Activated T-cell treated with anti-CD3 and anti-CD28 coated beads, Interleukin-2, amount 50 U/mL, for 24 hours (primary cell): Measurements from ENCODE around the gene GRK5.
"Not testable (repeated sequence)": the region's sequence is repeated elsewhere in the genome, so short reads cannot be mapped to it uniquely, and the experiment has no call there.

Experiments used
- DNase-seq: peaks from one replicate; pipeline ENCODE4 v3.0.0-alpha.2; 2020
- H3K27ac Mint-ChIP-seq: 2 replicates; pipeline ENCODE4 v1.8.0; 2020; ENCODE audit warnings: mild to moderate bottlenecking, mixed read lengths
- H3K27me3 Mint-ChIP-seq: 2 replicates; pipeline ENCODE4 v1.8.0; 2020; ENCODE audit warnings: mixed read lengths
- H3K36me3 Mint-ChIP-seq: 2 replicates; pipeline ENCODE4 v1.8.0; 2020; ENCODE audit warnings: low read depth, mixed read lengths
- H3K4me1 Mint-ChIP-seq: 2 replicates; pipeline ENCODE4 v1.8.0; 2020; ENCODE audit warnings: low read depth, mixed read lengths
- H3K4me3 Mint-ChIP-seq: 2 replicates; pipeline ENCODE4 v1.8.0; 2020; ENCODE audit warnings: mild to moderate bottlenecking, moderate library complexity, mixed read lengths
- H3K9me3 Mint-ChIP-seq: 2 replicates; pipeline ENCODE4 v1.8.0; 2020; ENCODE audit warnings: mixed read lengths

GRK5 gene

GRCh38 chr10:119422682-119423509 is 215.5 kb downstream of the GRK5 start:
- Mint-ChIP-seq H3K4me3 (no peak overlapping the region), H3K36me3 (peaks cover 9% of the 10 kb centered on the region), H3K27ac (no peak overlapping the region), H3K9me3 (no peaks in the 10 kb centered on the region), H3K4me1 (no peaks in the 10 kb centered on the region), H3K27me3 (no peaks in the 10 kb centered on the region)
- DNase-seq, result no peak

DNA sequence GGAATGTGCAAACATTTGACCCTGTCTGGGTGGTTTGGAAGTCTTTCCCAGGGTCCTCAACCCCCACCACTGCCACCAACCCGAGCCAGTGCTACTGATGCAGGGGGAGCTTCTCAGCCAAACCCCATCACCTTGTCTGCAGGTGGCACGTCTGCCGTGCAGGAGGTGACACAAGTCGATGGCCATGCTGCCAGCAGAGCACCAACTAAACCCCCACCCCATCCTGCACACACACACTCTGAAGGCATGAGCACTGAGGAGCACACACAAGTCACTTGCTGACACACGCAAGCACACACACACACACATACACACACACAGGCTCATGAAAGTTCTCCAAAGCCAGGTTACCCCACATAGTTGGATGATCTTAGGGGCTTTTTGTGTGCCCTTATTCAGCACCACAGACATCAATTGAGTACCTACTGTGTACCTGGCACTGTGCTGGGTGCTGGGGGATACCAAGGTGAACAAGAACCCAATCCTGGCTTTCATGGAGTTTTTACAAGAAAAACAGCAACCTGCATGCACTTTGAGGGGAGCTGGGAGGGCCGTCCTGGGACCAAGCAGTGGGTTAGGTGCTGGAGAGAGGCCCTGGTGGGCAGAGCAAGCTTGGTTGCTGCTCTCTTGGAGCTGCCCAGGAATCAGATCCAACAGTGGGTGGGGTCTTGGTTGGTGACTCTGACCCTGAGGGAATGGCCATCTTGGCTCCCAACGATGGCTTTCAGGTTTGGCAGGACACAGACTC is 216.3 kb downstream of the GRK5 start:
- H3K36me3 Mint-ChIP-seq, result peaks cover 15% of the 10 kb centered on the region
- DNase-seq, result no peak
- H3K27ac Mint-ChIP-seq, result no peak overlapping the region

DNA sequence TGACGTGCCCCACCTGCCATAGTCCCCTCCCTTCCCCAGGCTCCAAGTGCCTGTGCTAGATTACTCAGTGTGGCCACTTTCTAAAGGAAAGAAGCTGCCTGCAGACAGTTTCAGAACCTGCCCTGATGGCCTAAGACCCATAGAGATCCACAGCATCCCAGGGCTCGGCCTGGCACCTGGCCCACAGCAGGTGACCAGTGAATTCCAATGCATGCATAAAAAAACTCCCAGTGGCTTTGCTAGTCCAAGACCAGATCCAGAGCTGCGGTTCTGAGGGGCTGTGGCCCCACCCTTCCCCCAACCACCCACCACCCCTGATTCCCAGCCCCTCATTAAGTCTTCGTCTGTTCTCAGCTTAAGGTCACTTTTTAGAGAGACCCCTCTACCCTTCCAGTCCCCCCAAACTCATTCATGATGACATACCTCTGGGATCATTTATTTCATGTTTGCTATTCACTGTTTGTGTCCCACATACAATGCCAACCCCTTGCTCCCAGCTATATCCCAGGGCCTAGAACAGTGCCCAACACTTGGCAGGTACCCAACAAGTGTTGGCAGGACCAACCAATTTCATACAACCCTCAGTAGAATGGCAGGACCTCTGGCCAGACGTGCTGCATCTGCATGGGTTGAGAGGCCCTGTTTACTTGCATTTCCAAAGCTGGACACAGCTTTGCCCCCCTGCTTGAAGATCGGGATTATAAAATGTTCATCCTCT is 217.0 kb downstream of the GRK5 start:
- no peak overlapping the region for H3K4me3 Mint-ChIP-seq
- H3K4me1 Mint-ChIP-seq, result peaks cover 10% of the 10 kb centered on the region
- no peaks in the 10 kb centered on the region for H3K9me3 Mint-ChIP-seq
- no peak for DNase-seq
- peaks cover 22% of the 10 kb centered on the region for H3K36me3 Mint-ChIP-seq
- H3K27ac Mint-ChIP-seq, result no peak overlapping the region
- no peaks in the 10 kb centered on the region for H3K27me3 Mint-ChIP-seq

More for the DNA sequence above, 216.3 kb downstream of the GRK5 start:
- Mint-ChIP-seq H3K4me3 (no peak overlapping the region), H3K27me3 (no peaks in the 10 kb centered on the region), H3K9me3 (no peaks in the 10 kb centered on the region), H3K4me1 (peaks cover 6% of the 10 kb centered on the region)

DNA sequence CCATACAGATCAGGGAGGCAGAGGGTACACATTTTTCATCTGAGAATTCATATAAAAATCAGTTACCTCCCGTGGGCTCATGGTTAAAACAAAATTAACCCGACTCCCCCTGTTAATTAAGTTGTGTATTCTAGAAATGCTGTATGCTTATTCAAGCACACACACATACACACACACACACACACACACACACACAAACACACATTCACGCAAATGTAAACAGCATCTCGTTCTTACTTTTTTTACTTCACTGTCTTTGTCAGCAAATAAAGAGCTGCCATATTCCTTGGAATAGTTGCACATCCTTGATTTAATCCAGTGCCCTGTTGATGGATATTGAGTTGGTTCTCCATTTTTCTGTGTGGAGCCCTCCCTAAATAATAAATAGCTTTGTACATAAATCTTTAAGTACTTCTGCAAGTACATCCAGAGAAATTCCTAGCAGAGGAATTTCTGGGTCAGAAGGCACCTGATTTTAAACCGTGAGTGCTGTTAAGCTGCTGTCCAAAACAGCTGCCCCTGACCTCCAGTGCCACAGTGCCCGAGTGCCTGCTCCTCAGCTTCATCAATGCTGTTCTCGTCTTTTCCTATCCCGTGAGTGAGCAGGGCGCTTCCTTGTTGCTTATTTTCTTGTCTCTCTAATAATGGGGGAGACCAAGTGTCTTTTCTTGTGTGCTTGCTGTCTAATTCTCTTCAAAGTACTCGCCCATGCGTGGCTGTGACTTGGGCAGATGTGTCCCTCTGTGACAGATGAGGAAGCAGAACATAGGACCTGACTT is 217.9 kb downstream of the GRK5 start:
- H3K27ac Mint-ChIP-seq, result no peak overlapping the region
- H3K9me3 Mint-ChIP-seq, result no peaks in the 10 kb centered on the region
- H3K4me1 Mint-ChIP-seq, result peaks cover 10% of the 10 kb centered on the region
- no peaks in the 10 kb centered on the region for H3K27me3 Mint-ChIP-seq
- H3K36me3 Mint-ChIP-seq, result peaks cover 24% of the 10 kb centered on the region
- H3K4me3 Mint-ChIP-seq, result no peak overlapping the region
- DNase-seq, result no peak

- H3K4me3 Mint-ChIP-seq, result no peak overlapping the region
- no peak overlapping the region for H3K27ac Mint-ChIP-seq
- H3K4me1 Mint-ChIP-seq, result peaks cover 10% of the 10 kb centered on the region
- no peaks in the 10 kb centered on the region for H3K27me3 Mint-ChIP-seq
- peaks cover 29% of the 10 kb centered on the region for H3K36me3 Mint-ChIP-seq
- DNase-seq, result no peak
- H3K9me3 Mint-ChIP-seq, result no peaks in the 10 kb centered on the region
Observed at GRCh38 chr10:119425881-119426170, 218.5 kb downstream of the GRK5 start.

DNA sequence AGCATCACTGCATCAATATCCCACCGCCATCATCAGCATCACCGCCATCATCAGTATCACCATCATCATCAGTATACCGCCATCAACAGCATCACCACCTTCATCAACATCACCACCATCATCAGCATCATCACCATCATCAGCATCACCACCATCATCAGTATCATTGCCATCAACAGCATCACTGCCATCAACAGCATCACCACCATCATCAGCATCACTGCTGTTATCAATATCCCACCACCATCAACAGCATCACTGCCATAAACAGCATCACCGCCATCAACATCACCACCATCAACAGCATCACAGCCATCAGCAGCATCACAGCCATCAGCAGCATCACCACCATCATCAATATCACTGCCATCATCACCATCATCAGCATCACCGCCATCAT is 219.3 kb downstream of the GRK5 start:
- Mint-ChIP-seq H3K4me1 (peaks cover 10% of the 10 kb centered on the region), H3K9me3 (no peaks in the 10 kb centered on the region), H3K36me3 (peaks cover 32% of the 10 kb centered on the region), H3K27me3 (no peaks in the 10 kb centered on the region), H3K27ac (no peak overlapping the region), H3K4me3 (no peak overlapping the region)
- DNase-seq, result no peak

- DNase-seq, result no peak
- no peaks in the 10 kb centered on the region for H3K27me3 Mint-ChIP-seq
- no peak overlapping the region for H3K27ac Mint-ChIP-seq
- peaks cover 38% of the 10 kb centered on the region for H3K36me3 Mint-ChIP-seq
- peaks cover 10% of the 10 kb centered on the region for H3K4me1 Mint-ChIP-seq
- H3K4me3 Mint-ChIP-seq, result no peak overlapping the region
- no peaks in the 10 kb centered on the region for H3K9me3 Mint-ChIP-seq
Observed at GRCh38 chr10:119427263-119427864, 220.0 kb downstream of the GRK5 start.

- H3K36me3 Mint-ChIP-seq, result peaks cover 47% of the 10 kb centered on the region
- no peak overlapping the region for H3K27ac Mint-ChIP-seq
- peaks cover 10% of the 10 kb centered on the region for H3K4me1 Mint-ChIP-seq
- H3K9me3 Mint-ChIP-seq, result no peaks in the 10 kb centered on the region
- H3K4me3 Mint-ChIP-seq, result no peak overlapping the region
- no peak for DNase-seq
- H3K27me3 Mint-ChIP-seq, result no peaks in the 10 kb centered on the region
Observed at GRCh38 chr10:119428789-119429188, 221.4 kb downstream of the GRK5 start.

- Mint-ChIP-seq H3K27me3 (no peaks in the 10 kb centered on the region), H3K27ac (no peak overlapping the region), H3K4me3 (no peak overlapping the region), H3K36me3 (peaks cover 56% of the 10 kb centered on the region), H3K4me1 (peaks cover 10% of the 10 kb centered on the region), H3K9me3 (no peaks in the 10 kb centered on the region)
- DNase-seq, result no peak
Observed at GRCh38 chr10:119429771-119430170, 222.4 kb downstream of the GRK5 start.

GRCh38 chr10:119431034-119431772 is 223.8 kb downstream of the GRK5 start:
- peaks cover 10% of the 10 kb centered on the region for H3K4me1 Mint-ChIP-seq
- no peak overlapping the region for H3K4me3 Mint-ChIP-seq
- no peaks in the 10 kb centered on the region for H3K27me3 Mint-ChIP-seq
- H3K9me3 Mint-ChIP-seq, result no peaks in the 10 kb centered on the region
- no peak overlapping the region for H3K27ac Mint-ChIP-seq
- peaks cover 68% of the 10 kb centered on the region for H3K36me3 Mint-ChIP-seq
- no peak for DNase-seq

DNA sequence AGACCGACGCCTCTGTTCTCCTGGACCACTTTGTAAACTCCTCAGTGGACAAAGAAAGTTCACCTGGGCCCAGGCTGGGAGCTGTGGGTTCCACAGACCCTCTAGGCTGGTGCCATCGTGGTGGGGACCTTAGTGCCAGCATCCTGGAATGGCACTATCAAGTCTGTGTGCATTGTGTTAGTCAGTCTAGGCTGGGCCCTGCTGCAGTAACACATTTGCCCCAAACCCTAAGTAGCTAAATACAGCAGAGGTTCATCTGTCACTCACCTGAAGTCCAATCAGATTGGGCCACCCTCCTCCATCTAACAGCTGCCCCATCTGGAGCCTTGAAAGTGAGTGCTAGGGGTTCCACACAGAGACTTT is 224.4 kb downstream of the GRK5 start:
- H3K36me3 Mint-ChIP-seq, result peaks cover 68% of the 10 kb centered on the region
- no peaks in the 10 kb centered on the region for H3K27me3 Mint-ChIP-seq
- H3K4me1 Mint-ChIP-seq, result peaks cover 10% of the 10 kb centered on the region
- no peak for DNase-seq
- no peak overlapping the region for H3K4me3 Mint-ChIP-seq
- no peak overlapping the region for H3K27ac Mint-ChIP-seq
- H3K9me3 Mint-ChIP-seq, result no peaks in the 10 kb centered on the region

DNA sequence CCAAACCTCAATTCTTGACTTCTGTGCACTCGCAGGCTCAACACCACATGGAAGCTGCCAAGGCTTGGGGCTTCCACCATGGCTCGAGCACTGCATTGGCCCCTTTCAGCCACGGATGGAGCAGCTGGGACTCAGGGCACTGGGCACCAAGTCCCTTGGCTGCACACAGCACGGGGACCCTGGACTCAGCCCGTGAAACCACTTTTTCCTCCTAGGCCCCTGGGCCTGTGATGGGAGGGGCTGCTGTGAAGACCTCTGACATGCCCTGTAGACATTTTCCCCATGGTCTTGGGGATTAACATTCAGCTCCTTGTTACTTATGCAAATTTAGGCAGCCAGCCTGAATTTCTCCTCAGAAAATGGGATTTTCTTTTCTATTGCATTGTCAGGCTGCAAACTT is 227.6 kb downstream of the GRK5 start:
- H3K27ac Mint-ChIP-seq, result not testable (repeated sequence)
- H3K36me3 Mint-ChIP-seq, result peaks cover 70% of the 10 kb centered on the region

DNA sequence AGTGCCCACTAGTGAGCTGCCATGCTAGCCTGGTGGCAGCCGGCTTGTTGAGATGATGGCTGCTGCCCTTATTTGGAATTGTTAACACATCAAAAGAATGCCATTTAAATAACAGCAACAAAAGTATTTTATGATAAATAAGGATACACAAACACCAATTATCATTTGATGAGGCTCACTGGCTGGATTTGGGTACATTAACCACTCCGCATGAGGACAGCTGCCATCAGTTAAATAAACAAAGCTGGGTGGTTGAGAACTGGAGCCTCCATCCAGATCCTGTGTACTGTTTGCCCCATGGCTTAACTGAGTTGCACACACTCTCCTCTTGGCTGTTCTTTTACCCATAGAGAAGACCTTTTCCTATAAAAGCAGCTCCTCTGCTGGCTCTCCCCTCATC is 231.3 kb downstream of the GRK5 start:
- Mint-ChIP-seq H3K36me3 (peaks cover 40% of the 10 kb centered on the region), H3K27ac (no peak overlapping the region), H3K4me3 (no peak overlapping the region), H3K4me1 (no peaks in the 10 kb centered on the region), H3K27me3 (no peaks in the 10 kb centered on the region), H3K9me3 (no peaks in the 10 kb centered on the region)
- DNase-seq, result no peak

More for the DNA sequence above, 227.6 kb downstream of the GRK5 start:
- not testable (repeated sequence) for H3K4me1 Mint-ChIP-seq, H3K4me3 Mint-ChIP-seq, H3K27me3 Mint-ChIP-seq, DNase-seq, H3K9me3 Mint-ChIP-seq
